ENCODE measurements around the gene TLE3.

Gene TLE3

GRCh38 chr15:70082281-70082900 is 15.3 kb downstream of the TLE3 start:
- DNase-seq, result no peak

GRCh38 chr15:70081612-70082011 is 16.1 kb downstream of the TLE3 start:
- no peak for DNase-seq

- DNase-seq, result no peak
Measured at GRCh38 chr15:70080347-70080746, 17.4 kb downstream of the TLE3 start.

GRCh38 chr15:70079888-70080287 is 17.8 kb downstream of the TLE3 start:
- DNase-seq, result no peak

GRCh38 chr15:70078578-70079417 is 18.9 kb downstream of the TLE3 start:
- DNase-seq, result no peak

- no peak for DNase-seq
Measured at GRCh38 chr15:70077188-70078147, 20.2 kb downstream of the TLE3 start.

GRCh38 chr15:70074380-70074779 is 23.3 kb downstream of the TLE3 start:
- DNase-seq, result no peak

GRCh38 chr15:70072479-70072878 is 25.2 kb downstream of the TLE3 start:
- no peak for DNase-seq

- no peak for DNase-seq
Measured at GRCh38 chr15:70071799-70072198, 25.9 kb downstream of the TLE3 start.

GRCh38 chr15:70069716-70070115 is 28.0 kb downstream of the TLE3 start:
- no peak for DNase-seq

GRCh38 chr15:70068783-70069565 is 28.7 kb downstream of the TLE3 start:
- no peak for DNase-seq

- no peak for DNase-seq
Measured at GRCh38 chr15:70067681-70068080, 30.0 kb downstream of the TLE3 start.

- DNase-seq, result no peak
Measured at GRCh38 chr15:70067011-70067410, 30.7 kb downstream of the TLE3 start.

GRCh38 chr15:70066447-70066846 is 31.3 kb downstream of the TLE3 start:
- no peak for DNase-seq

- no peak for DNase-seq
Measured at GRCh38 chr15:70066004-70066403, 31.7 kb downstream of the TLE3 start.

GRCh38 chr15:70065006-70065722 is 32.6 kb downstream of the TLE3 start:
- DNase-seq, result no peak

- no peak for DNase-seq
Measured at GRCh38 chr15:70064441-70064840, 33.3 kb downstream of the TLE3 start.

GRCh38 chr15:70063980-70064379 is 33.7 kb downstream of the TLE3 start:
- no peak for DNase-seq

- DNase-seq, result no peak
Measured at GRCh38 chr15:70063261-70063925, 34.3 kb downstream of the TLE3 start.

- DNase-seq, result peak; percentile 94
Measured at GRCh38 chr15:70062321-70062956, 35.3 kb downstream of the TLE3 start.

Measured in NCI-H345 (cell line).